ENCODE measurements around the gene SMARCA2. TPM values are rescaled to one million over a fixed set of nuclear protein-coding genes. Genes with fewer than 3 reads are reported as not detected.

Gene SMARCA2
- total RNA-seq, 2 donors from 2014 or later = 63.8 to 109 TPM

- Histone ChIP-seq H3K4me3 (no peak overlapping the region), H3K36me3 (no peaks in the 10 kb centered on the region), H3K9me3 (no peaks in the 10 kb centered on the region), H3K27me3 (no peaks in the 10 kb centered on the region), H3K27ac (no peak overlapping the region), H3K4me1 (peaks cover 0 to 13% of the 10 kb centered on the region in 2 donors)
- DNase-seq (ENCODE audit: low spot score) = no peak
- TF ChIP-seq CTCF (IDR thresholded peaks at IDR 0.05) = no peak
These were observed 38.1 kb upstream of the SMARCA2 start for GRCh38 chr9:1977026-1977425.

DNA sequence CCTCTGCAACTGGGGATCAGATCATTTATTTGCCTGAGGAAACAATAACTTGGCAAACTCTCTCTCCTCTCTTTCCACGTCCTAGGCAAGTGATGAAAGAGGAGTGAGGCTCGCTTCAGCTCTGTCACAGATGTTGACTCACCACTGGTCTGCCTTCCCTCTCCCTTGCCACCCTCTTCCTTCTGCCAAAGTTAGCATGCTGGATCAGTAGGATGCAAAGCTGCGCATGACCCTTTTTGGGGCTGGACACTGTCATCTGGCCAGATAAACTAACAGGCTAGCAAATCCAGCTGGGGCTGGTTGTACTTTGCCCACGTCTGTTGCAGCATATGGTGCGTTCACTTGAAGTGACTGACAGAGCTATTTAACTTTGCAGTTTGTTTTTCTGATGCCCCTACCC, 36.2 kb upstream of the SMARCA2 start:
- Histone ChIP-seq H3K4me1 (peaks cover 0 to 13% of the 10 kb centered on the region in 2 donors), H3K36me3 (no peaks in the 10 kb centered on the region), H3K27me3 (no peaks in the 10 kb centered on the region), H3K4me3 (no peak overlapping the region), H3K9me3 (no peaks in the 10 kb centered on the region), H3K27ac (no peak overlapping the region)
- DNase-seq (ENCODE audit: low spot score) = no peak
- no peak for TF ChIP-seq CTCF (IDR thresholded peaks at IDR 0.05)

GRCh38 chr9:1979741-1980367, 35.3 kb upstream of the SMARCA2 start:
- H3K27ac ChIP-seq = no peak overlapping the region

DNA sequence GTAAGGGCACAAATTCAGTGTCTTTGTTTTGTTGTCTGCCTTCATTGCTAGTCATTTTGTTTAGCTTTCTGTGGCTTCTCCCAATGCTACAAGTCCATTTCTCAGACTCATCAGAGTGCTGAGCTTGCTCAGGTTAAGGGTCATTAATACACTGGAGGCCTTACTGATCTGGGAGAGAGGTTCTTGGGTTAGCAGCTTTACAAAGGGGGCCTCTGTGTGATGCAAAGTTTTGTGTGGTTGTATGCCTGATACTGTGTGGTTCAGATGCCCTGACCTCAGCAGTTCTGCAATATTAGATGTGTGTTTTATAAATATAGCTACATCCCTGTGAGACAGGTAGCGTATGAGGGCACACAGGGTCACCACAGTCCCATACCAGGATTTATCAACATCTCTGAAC, 34.8 kb upstream of the SMARCA2 start:
- TF ChIP-seq CTCF (IDR thresholded peaks at IDR 0.05) = no peak
- Histone ChIP-seq H3K4me3 (no peak overlapping the region), H3K36me3 (no peaks in the 10 kb centered on the region), H3K4me1 (peaks cover 0 to 13% of the 10 kb centered on the region in 2 donors), H3K27ac (no peak overlapping the region), H3K27me3 (no peaks in the 10 kb centered on the region), H3K9me3 (no peaks in the 10 kb centered on the region)
- DNase-seq (ENCODE audit: low spot score) = no peak

More at GRCh38 chr9:1979741-1980367, 35.3 kb upstream of the SMARCA2 start:
- no peak overlapping the region for H3K4me3 ChIP-seq
- no peak for DNase-seq (ENCODE audit: low spot score)
- no peaks in the 10 kb centered on the region for H3K36me3 ChIP-seq
- no peaks in the 10 kb centered on the region for H3K27me3 ChIP-seq
- peaks cover 0 to 13% of the 10 kb centered on the region in 2 donors for H3K4me1 ChIP-seq
- TF ChIP-seq CTCF (IDR thresholded peaks at IDR 0.05) = no peak
- H3K9me3 ChIP-seq = no peaks in the 10 kb centered on the region

DNA sequence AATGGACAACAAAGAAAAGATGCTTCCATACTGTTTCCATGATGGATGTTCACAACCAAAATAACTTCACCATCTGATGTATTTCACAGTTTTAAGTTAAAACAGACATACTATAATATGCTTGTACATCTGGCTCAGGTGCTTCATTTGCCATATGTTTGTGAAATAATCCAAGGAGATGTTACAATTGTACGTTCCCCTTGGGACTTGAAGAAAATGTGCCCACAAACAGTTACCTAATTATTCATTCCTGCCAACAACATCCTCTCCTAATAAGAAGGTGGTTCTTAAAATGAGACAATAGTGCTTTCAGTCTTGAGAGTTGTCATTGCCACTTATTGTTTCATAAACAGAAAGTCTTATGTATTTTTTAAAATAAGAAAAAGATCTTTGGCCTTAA, 33.1 kb upstream of the SMARCA2 start:
- H3K36me3 ChIP-seq = no peaks in the 10 kb centered on the region
- H3K4me1 ChIP-seq = peaks cover 0 to 13% of the 10 kb centered on the region in 2 donors
- no peaks in the 10 kb centered on the region for H3K27me3 ChIP-seq
- H3K9me3 ChIP-seq = no peaks in the 10 kb centered on the region
- no peak for TF ChIP-seq CTCF (IDR thresholded peaks at IDR 0.05)
- no peak overlapping the region for H3K4me3 ChIP-seq
- no peak overlapping the region for H3K27ac ChIP-seq
- no peak for DNase-seq (ENCODE audit: low spot score)

- H3K27ac ChIP-seq = no peak overlapping the region
- no peaks in the 10 kb centered on the region for H3K9me3 ChIP-seq
- DNase-seq (ENCODE audit: low spot score) = no peak
- H3K4me3 ChIP-seq = no peak overlapping the region
- H3K36me3 ChIP-seq = no peaks in the 10 kb centered on the region
- H3K4me1 ChIP-seq = no peaks in the 10 kb centered on the region
- H3K27me3 ChIP-seq = no peaks in the 10 kb centered on the region
- TF ChIP-seq CTCF (IDR thresholded peaks at IDR 0.05) = no peak
These were observed 28.8 kb upstream of the SMARCA2 start for GRCh38 chr9:1986341-1986740.

All from right atrium auricular region (tissue), 2 donors.